ENCODE data around the gene WNT3A.

Gene WNT3A

DNA sequence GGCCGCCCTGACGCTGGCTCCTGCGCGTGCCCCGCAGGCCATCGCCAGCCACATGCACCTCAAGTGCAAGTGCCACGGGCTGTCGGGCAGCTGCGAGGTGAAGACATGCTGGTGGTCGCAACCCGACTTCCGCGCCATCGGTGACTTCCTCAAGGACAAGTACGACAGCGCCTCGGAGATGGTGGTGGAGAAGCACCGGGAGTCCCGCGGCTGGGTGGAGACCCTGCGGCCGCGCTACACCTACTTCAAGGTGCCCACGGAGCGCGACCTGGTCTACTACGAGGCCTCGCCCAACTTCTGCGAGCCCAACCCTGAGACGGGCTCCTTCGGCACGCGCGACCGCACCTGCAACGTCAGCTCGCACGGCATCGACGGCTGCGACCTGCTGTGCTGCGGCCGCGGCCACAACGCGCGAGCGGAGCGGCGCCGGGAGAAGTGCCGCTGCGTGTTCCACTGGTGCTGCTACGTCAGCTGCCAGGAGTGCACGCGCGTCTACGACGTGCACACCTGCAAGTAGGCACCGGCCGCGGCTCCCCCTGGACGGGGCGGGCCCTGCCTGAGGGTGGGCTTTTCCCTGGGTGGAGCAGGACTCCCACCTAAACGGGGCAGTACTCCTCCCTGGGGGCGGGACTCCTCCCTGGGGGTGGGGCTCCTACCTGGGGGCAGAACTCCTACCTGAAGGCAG lies 52.3 kb downstream of the WNT3A start:
- no peak for DNase-seq

DNA sequence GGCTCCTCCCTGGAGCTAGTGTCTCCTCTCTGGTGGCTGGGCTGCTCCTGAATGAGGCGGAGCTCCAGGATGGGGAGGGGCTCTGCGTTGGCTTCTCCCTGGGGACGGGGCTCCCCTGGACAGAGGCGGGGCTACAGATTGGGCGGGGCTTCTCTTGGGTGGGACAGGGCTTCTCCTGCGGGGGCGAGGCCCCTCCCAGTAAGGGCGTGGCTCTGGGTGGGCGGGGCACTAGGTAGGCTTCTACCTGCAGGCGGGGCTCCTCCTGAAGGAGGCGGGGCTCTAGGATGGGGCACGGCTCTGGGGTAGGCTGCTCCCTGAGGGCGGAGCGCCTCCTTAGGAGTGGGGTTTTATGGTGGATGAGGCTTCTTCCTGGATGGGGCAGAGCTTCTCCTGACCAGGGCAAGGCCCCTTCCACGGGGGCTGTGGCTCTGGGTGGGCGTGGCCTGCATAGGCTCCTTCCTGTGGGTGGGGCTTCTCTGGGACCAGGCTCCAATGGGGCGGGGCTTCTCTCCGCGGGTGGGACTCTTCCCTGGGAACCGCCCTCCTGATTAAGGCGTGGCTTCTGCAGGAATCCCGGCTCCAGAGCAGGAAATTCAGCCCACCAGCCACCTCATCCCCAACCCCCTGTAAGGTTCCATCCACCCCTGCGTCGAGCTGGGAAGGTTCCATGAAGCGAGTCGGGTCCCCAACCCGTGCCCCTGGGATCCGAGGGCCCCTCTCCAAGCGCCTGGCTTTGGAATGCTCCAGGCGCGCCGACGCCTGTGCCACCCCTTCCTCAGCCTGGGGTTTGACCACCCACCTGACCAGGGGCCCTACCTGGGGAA lies 53.0 kb downstream of the WNT3A start:
- DNase-seq, result no peak

DNA sequence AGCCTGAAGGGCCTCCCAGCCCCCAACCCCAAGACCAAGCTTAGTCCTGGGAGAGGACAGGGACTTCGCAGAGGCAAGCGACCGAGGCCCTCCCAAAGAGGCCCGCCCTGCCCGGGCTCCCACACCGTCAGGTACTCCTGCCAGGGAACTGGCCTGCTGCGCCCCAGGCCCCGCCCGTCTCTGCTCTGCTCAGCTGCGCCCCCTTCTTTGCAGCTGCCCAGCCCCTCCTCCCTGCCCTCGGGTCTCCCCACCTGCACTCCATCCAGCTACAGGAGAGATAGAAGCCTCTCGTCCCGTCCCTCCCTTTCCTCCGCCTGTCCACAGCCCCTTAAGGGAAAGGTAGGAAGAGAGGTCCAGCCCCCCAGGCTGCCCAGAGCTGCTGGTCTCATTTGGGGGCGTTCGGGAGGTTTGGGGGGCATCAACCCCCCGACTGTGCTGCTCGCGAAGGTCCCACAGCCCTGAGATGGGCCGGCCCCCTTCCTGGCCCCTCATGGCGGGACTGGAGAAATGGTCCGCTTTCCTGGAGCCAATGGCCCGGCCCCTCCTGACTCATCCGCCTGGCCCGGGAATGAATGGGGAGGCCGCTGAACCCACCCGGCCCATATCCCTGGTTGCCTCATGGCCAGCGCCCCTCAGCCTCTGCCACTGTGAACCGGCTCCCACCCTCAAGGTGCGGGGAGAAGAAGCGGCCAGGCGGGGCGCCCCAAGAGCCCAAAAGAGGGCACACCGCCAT lies 53.8 kb downstream of the WNT3A start:
- DNase-seq, result no peak

DNA sequence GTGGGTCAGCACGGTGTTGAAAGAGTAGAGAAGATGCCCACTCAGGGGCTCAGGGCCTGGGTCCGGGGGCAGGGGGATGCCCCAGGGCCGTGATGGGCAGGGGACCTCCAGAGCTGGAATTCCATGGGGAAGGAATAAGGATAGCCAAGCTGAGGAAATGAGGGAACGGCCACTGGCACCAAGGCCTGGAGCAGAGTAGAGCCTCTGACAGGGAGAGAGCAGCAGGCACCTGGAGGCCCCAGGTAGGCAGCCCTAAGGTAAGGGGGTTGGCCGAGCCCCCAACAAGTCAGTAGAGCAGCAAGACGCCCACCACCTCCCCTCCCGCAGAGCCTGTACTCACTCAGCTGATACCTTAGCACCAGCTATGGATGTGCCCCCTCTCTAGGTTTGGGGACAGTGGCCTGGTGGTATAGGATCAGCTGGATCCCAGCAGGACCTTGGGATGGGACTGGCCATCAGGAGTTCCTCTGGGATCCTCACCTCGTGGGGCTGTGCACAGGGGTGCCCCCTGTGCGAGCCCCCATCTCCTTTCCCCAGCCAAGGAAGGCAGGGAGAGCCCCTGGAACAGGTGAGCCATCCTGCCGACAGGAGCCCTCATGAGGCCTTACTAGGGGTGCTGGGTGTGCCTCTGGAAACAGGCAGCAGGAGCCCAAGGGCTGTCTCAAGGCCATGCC lies 54.8 kb downstream of the WNT3A start:
- DNase-seq, result no peak

DNA sequence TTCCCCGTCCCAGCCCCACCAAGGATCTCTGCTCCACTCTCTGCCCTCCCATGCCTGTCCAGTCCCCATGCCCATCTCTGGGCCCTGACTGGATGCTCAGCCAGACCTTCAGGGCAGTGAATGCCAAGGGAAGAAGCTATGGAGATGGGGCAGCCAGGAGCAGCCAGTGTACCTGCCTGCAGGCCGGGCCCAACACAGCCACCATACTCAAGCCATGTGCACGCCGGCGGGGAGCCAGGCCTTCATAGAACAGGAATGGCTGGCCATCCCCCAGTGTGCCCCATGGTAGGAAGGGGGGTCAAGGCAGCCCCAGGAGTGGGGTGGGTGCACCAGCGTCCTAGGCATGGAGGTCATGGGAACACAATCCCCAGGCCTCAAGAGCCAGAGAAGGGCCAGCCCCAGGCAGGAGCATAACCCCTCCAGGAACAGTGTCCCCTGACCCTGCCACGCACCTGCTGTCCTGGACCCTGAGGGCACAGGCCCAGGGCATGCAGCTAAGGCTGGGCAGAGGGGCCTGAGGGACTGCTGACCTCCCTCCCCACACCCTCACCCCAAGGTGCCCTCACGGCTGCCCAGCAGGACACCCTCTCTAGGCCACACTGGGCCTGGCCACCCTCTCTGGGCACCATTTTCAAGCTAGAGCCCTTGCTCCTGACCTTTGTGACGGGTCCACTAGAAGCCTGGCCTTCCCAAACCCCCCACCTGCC lies 55.4 kb downstream of the WNT3A start:
- no peak for DNase-seq

DNA sequence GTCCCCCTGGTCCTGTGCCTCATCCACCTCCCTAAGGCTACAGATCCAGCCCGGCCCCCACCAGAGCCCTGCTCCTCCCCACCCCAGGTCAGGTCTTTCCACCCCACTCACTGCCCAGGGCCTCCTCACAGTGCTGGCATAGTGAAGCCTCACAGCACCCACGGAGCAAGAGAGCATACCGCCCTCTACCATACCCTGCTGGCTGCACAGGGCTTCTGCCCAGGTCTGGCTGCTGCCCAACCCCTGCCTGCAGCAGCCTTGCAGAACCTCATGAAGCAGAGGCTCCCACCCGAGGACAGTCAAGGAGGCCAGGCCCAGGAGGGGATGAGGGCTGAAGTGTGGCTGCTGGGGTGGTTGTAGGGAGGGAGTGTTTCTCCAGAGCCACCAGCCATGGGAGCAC lies 56.0 kb downstream of the WNT3A start:
- no peak for DNase-seq

DNA sequence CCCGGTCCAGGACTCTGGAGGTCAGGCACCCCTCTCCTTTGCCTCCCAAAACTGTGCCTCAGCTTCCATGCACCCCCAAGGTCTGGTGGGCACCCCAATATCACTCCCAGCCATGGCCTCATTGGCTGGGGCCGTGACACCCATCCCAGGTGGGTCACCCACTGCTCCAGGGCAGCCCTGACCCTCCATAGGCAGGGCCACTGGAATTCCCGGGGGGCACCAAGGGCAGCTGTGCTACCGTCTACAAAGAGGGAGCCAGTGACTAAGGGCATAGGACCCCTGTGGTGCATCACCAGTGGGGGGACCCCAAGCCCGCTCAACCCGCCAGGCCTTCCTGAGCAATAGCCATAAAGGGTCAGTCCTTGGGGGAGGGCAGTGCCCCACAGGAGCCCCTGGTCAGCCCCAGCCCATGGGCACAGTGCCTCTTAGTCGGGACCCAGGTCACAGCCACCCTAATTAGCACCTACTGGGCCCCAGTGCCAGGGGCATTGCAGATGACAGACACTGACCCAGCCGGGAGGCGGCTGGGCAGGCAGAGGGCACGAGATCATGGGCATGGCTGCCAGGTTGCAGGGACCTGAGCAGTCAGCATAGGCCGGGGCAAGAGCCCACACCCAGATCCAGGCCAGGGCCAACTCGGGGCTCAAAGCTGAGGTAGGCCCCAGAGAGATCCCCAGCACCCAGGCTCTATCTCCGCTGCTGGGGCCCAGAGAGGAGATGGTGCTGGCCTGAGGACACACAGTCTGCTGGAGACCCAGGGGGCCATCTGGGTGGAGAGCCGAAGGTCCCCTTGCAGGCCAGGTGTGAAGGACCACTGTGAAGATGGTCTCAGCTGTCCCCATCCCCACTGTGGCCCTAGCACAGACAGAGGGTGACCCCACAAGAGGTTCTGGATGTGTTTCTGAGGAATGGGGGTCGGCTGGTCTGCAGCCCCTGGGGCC lies 56.7 kb downstream of the WNT3A start:
- no peak for DNase-seq

DNA sequence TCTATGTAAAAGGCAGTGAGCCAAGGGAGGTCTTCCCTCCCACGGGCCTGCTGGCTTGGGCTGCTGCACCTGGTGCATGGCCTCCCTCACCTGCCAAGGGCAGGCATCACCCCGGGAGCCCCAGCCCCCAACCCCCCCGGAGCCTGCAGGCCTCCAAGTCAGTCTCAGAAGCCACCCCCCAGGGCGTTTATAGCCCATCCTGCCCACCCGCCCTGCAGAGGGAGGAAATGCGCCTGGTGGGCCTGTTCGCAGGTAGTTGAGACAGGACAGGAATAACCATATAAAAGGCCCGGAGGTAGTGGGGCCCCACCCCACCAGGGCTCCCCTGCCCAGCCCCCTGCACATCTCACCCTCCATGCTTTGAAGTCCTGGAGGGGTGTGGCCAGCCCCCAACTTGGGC lies 57.5 kb downstream of the WNT3A start:
- no peak for DNase-seq

DNA sequence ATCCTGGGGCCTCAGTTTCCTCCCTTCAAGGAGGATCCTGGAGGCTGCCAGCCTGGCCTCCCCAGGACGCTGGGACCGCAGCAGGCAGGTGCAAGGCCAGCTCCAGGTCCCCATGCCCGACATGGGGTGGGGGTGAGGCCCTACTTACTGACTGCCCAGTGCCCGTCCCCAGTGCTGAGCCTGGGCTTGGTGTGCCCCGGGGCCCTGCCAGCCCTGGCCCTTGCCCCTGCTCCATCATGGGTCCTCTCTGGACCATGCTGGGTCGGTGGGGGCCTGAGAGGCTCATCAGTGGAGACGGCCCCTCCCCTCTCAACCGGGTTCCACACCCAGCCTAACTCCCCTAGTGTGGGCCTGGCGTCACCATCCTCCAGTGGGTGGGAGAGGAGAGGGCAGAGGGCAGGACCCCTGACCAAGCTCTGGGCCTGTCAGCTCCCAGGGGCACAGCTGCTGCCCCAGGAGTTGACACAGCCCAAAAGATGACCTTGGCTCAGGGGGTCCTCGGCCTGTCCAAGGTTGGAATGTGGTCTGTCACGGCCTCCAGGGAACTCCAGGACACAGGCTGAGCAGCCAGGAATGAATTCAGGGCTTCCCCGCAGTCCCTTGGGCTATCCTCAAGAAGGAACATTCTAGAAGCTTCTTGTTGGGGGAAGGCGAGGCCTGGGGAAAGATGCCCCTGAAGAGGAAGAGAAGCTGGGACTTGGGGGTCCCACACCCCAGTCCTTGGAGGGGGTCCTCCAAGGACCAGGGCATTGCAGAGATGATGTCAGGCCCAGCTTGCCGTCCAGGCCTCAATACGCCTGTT lies 58.1 kb downstream of the WNT3A start:
- no peak for DNase-seq

DNA sequence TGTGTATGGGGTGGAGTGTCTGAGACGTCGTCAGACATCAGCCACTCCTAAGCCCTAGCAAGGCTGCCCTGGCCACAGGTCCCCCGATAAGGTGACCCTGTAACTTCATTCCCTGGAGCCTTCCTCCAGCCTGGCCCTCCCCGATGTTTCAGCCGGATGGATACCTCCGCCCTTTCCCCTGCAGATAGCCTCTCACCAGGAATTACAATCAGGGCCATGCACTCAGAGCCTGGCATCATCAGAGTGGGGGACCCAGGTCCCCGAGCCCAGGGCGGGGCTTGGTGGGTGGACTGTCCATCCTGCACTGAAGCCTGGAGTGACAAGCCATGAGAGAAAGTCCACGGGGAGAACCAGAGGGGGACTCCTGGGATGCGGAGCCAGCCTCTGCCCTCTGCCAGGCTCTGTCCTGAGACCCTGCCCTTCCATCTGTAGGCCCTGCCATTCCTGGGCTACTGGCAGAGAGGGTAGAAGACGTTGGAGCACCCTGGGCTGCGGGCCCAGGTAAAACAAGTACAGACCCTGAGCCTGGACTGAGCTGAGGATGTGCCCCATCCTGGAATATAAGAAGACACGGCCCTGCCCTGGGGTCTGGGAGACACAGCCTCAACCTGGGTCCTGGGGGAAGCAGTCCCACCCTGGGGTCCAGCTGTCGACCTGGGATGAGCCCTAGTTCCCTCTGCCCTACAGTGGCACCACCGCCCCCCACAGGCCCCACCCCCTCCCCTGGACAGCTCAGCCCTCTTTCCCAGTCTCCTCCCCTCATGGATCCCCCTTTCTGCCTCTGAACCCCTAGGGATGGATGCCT lies 58.9 kb downstream of the WNT3A start:
- DNase-seq, result no peak

DNA sequence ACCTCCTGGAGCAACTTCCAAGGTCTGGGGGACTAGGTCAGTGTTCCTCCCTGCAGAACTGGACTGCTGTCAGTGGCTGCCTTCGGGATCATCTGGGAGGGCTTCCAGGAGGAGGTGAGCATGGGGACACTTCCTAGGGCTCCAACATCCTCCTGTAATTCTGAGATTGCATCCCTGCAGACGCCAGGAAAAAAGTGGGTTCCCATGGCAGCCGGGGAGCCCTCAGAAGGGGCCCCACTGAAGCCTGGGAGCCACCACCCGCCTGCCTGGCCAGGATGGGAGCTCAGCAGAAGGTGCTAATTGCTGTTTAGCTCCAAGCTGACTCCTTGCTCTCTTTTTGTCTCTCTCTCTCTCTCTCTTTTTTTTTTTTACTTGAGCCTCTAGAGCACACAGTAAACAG lies 59.6 kb downstream of the WNT3A start:
- no peak for DNase-seq

DNA sequence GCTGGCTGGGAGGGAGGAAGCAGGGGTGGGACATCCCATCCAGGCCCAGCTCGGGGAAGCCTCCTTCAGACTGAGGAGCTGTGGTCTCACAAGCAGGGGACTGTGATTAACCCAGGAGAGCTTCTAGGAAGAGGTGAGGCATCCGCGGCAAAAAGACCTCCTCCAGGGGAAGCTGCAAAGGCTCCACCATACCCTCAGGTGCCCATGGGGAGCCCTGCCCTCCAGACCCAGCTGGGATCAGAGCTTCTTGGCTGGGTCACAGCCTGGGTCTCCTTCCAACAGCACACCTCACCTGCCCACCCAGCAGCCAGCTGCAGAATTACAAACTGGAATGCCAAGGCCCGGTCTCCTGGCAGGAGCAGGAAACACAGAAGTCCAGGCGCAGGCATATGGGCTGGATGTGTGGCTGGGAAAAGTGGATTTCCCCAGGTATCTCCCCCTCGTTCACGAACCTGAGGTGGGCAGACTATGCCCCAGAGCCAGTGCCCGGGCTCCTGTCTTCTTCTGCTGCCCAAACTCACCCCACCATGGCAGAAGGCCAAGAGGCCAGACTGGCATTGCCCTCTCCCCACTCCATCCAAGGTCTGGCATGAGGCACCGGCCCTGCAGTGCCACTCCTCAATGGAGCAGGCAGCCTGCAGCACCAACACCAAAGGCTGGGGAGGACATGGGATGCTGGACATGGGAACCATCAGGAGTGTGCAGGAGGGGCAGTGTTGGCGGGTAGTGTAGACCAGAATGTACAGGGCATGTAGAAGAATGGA lies 60.3 kb downstream of the WNT3A start:
- no peak for DNase-seq

DNA sequence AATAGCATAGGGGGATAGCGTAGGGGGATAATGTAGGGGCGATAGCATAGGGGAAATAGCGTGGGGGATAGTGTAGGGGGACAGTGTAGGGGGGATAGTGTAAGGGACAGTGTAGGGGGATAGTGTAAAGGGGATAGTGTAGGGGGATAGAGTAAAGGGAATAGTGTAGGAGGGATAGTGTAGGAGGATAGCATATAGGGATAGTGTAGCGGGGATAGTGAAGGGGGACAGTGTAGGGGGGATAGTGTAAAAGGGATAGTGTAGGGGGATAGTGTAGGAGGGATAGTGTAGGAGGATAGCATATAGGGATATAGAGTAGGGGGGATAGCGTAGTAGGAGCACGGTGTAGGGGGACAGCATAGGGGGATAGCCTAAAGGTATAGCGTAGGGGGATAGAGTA lies 61.6 kb downstream of the WNT3A start:
- no peak for DNase-seq

DNA sequence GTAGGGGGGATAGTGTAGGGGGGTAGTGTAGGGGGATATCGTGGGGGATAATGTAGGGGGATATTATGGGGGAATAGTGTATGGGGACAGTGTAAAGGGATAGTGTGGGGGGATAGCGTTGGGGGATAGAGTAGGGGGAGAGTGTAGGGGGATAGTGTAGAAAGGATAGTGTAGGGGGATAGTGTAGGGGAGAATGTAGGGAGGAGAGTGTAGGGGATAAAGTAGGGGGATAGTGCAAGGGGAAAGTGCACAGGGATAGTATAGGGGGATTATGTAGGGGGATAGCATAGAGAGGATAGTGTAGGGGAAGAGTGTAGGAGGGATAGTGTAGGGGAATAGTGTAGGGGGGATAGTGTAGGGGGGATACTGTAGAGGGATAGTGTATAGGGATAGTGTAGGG lies 63.4 kb downstream of the WNT3A start:
- no peak for DNase-seq

DNA sequence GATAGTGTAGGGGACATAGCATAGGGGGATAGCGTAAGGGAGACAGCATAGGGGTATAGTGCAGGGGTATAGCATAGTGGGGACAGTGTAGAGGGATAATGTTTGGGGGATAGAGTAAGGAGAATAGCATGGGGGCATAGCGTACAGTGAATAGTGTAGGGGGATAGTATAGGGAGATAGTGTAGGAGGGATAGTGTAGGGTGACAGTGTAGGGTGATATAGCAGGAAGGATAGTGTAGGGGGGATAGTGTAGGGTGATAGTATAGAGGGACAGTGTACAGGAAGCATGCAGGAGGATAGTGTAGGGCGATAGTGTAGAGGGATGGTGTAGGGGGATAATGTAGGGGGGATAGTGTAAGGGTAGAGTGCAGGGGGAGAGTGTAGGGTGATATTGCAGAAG lies 64.1 kb downstream of the WNT3A start:
- no peak for DNase-seq

DNA sequence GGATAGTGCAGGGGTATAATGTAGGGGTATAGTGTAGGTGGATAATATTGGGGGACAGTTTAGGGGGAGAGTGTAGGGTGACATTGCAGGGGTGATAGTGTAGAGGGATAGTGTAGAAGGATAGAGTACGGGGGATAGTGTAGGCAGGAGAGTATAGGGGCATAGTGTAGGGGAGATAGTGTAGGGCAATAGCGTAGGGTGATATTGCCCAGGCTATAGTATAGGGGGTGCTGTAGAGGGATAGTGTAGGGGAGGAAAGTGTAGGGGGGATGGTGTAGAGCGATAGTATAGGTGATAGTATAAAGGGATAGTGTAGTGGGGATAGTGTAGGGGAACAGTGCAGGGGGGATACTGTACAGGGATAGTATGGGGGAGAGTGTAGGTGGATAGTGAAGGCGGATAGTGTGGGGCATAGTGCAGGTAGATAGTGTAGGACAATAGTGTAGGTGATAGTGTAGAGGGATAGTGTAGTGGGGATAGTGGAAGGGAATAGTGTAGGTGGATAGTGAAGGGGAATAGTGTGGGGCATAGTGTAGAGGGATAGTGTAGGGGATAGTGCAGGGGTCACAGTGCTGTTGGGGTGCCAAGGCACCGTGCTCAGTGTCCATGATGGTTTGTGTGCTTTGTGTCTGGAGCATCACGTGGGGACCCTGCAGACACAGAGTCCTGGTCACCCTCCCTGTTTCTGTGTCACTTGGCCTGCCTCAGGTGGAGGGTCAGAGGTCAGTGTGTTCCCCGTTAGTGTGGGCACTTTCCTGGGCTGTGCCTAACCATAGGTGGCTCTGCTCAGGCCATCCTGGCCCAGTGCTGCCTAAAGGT lies 65.2 kb downstream of the WNT3A start:
- DNase-seq, result peak; percentile 37

DNA sequence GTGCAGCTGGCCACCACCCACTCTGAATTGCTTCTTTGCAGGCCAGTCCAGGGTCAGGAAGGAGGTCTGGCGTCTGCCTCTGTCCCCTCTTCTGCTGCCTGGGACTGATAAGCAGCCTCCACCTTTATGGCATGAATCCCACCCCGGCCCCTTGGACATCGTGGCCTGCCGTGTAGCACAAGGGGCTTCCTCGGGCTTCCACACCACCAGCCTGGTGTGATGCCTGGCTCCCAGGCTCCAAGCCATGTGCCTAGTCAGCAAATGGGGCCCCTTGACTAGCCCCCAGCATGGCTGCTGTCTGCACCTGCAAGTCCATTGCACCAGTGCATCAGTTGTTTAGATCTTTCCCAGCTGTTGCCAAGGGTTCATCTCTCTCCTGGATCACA lies 65.9 kb downstream of the WNT3A start:
- DNase-seq, result peak; percentile 41

Data from right forelimb (tissue), 1 donor.